NAMALWA (cell line): ENCODE results near the gene METTL25B.
A peak's percentile ranks its signal among the peaks of the same experiment; 100 is the strongest.

Source experiments
- DNase-seq: peaks from one replicate; pipeline ENCODE4 v3.0.0-alpha.2; 2015; ENCODE audit warnings: low spot score

The METTL25B gene

DNA sequence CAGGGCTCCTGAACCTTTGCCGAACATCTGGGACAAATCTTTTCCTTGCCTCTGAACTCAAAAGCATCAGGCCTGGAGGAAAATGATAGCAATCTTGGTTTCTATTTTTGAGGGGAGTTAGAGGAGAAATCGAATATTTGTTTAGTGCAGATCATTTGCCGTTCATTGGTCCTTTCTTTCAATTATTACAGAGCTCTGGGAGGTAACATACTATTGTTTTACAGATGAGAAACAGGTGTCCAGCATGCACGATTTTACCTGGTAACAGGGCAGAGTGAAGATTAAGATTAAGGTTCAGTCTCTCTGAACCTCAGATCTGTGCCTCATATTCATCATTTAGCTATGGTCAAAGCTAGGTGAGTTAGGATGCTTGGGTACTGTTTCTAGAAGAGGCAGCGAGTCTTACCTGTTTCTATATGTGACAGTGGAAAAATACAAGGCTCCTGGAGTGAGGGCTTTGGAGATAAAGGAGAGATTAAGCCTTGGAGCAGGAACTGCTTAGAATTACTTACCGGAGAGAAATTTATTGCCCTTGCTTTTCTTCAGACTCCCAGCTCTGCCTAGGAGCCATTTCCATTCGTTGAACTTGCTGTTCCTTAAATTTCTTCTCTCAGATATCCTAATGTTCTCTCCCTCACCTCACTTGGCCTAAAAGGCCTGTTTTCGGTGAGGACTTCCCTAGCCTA, 40.5 kb downstream of the METTL25B start:
- DNase-seq = no peak

GRCh38 chr1:156772222-156772621, 44.0 kb downstream of the METTL25B start:
- DNase-seq = no peak

DNA sequence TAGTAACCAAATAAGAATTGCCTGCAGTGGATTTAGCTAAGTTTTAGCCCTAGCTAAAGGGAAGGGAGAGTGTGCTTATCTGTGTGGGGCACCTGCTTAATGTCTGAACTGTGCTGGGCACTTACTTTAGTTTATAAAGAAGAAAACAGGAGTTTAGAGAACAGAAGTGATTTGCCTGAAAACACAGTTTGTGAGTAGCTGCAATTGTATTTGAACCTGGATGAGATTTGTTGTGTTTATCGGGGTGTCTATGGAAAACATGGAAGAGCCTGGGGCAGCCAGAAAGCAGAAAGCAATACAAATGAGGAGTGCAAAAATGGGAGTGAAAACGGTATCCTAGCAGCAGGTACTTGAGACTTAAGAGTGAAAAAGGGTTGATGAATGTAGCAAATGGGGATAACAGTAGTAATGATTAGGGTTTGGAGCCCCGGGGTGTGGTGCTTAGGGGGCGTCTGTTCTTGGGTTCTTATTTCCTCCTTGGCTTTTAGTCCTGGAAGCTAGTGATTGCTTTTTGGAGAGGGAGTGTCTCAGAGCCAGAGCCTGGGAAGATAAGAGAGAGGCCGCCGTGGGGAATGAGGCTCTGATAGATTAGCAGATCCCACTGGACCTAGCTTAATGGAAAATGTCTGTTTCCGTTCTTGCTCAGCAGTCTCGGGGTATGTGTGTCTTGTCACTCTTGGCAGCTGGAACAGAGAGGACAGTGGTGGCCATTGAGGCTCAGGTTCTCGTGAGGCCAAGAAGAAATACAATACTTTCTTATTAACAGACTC, 44.6 kb downstream of the METTL25B start:
- no peak for DNase-seq

DNA sequence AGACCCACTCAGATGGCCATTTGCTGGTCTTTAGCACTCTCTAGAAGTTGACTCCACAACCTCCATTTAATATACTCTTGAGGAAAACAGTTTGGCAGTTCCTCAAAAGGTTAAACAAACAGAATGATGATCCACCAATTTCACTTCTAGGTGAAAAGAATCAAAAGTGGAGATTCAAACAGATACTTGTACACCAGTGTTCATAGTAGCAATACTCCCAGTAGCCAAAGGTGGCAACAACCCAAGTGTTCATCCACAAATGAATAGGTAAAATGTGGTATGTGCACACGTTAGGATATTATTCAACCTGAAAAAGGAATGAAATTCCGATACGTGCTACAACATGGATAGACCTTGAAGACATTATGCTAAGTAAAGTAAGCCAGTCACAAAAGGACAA, 45.3 kb downstream of the METTL25B start:
- peak; percentile 57 for DNase-seq

DNA sequence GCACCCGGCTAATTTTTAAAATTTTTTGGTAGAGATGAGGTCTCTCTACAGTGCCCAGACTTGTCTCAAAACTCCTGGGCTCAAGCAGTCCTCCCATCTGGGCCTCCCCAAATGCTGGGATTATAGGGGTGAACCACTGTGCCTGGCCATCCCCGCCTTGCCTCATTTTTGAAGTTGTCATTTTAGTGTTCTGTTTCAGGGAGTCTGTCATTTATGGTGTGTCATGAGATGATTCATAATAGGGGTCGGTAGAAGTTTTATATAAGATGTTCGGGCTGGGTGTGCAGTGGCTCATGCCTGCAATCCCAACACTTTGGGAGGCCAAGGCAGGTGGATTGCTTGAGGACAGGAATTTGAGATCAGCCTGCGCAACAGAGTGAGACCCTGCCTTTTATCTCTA, 47.5 kb downstream of the METTL25B start:
- no peak for DNase-seq

- DNase-seq = no peak
Measured at GRCh38 chr1:156776942-156777341, 48.7 kb downstream of the METTL25B start.

DNA sequence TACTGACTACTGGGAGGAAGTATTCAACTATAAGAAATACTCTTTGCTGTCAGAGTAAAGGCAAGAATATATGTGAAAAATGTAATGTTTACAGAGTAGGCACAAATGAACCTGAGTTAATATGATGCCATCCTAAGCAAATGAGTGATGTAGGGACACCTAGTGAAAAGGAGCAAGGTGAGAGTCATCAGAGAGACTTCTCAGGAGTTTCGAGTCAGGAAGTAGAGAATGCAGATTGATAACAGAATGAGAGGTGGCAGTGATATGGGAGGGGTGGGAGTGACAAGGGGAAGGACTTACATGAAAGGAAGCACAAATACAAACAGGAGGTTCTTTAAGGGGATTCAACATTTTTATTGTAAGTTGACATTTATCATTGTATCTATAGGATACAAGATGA, 49.3 kb downstream of the METTL25B start:
- DNase-seq = no peak

DNA sequence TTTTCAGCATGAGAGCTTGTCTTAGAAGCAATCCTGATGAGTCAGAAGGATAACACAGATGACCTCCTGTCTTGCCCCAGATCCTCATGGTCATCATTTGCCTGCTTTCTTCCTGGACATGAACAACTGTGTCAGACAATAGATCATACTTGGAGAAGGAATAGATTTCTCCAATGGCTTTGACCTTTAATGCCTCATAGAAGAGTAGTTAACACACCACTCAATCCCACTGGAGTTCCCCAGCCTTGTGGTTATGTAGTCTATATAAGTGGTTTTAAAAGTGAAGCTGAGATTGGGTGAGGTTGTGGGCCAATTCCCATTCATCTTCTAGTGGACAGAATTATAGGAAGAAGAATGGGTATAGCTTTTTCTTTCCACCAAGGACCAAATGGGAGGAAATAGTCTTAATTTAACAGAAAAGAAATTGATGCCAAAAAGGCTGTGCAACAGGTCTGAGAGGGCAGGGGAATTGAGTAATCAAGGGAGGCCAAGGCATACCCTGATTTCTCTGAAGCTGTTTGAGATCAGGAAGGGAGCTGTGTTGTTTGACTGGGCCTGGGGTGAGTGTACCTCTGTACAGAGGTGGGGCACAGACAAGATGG, 53.4 kb downstream of the METTL25B start:
- DNase-seq = no peak

DNA sequence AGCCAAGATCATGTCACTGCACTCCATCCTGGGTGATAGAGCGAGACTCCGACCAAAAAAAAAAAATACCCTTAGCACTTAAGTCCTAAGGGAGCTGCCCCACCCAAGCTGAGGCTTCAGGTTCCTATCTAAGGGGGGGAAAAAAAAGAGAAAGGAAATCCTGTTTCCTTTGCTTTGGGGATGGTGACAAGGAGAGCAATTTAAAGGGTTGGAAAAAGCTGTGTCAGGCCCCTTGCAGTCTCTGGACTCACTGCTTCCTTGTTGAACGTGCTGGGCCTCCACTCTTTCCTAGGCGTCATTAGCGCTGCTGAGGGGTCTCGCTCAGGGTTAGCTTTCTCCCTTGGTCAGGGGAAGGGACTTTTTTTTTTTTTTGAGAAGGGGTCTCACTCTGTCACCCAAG, 57.2 kb downstream of the METTL25B start:
- DNase-seq = no peak
